GM18502 (cell line): Measurements from ENCODE around the gene CAMK2D.
"Not testable (repeated sequence)": the region's sequence is repeated elsewhere in the genome, so short reads cannot be mapped to it uniquely, and the experiment has no call there.

Experiments used
- ATAC-seq: cut with Tn5 transposase; IDR thresholded peaks from one replicate; pipeline ENCODE4 v1.9.1; 2021; ENCODE audit warnings: mild to moderate bottlenecking; ENCODE audit not compliant: unreplicated experiment, poor library complexity

CAMK2D gene

GRCh38 chr4:113738251-113738650 is 23.3 kb downstream of the CAMK2D start:
- no peak for ATAC-seq

GRCh38 chr4:113733685-113734084 is 27.9 kb downstream of the CAMK2D start:
- no peak for ATAC-seq

DNA sequence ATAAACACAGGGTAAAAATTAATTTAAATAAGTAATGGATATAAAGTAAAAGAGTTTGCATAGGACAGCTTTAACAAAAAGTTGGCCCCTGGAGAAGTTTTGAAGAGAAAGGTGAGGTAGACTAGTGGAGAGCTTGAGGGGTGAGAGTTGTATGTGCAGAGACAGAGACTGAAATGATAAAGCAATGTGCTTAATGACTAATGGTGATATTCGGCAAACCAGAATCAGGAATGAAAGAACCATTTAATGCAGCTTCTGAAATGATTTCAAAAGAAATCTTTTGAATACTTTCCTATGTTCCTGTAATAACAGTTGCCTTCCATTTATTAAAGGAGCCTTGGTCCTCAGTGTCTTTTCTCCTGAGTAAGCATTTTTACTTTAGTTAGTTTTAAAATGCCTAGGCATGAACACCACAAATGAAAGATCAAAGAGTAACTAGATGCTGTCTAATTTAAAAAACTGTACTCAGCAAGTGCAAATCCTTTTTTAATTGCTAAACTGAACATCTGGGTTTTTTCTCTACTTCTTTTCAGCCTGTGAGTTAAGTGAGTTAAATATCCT is 28.5 kb downstream of the CAMK2D start:
- ATAC-seq, result no peak

DNA sequence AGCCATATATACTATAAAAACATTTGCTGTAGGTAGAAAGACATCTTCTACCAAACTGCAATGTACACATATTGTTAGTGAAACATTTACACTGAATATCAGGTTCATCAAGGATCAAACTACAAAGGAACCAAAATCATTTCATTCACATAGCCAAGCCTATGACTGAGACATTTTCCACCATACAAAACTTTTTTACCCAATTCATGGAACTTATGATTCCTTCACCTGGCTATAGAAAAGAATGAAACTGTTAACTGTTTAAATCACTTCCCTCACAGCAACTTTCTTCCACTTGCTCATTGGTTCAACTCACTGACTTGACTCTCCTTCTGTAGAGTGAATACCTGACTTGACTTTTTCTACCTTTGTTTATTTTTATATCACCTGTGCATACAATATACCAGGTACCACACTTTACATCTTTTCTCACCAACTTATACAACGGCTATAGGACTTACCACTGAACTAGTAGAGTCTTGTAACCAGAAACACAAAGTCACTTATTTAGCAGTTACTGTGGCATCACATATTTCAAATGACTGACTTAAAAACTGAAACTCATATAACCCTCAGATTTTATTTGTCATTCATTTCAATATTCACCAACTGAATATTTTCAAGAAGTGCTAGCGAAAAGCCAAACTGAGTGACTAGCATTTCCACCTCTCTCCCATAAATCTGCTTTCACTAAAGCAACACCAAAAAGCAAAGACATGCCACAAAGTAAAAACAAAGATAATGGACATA is 30.9 kb downstream of the CAMK2D start:
- no peak for ATAC-seq

GRCh38 chr4:113727802-113728201 is 33.7 kb downstream of the CAMK2D start:
- ATAC-seq, result no peak

DNA sequence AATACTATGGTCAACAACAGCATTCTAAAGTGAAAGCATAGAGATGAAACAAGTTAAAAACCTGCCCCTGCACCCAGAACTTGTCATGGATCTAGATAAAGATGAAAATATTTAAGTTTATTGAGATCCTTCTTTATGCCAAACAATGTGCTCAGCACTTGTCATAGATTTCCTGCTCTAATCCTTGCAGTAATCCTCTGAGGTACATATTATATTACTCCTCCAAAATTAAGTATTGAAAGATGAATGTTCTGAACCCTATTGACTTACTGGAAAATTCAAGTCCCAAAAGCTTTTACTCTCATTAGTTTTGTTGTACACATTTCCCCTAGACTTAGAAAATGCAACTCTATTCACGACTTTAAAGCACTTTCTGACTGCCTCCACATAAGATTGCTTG is 35.6 kb downstream of the CAMK2D start:
- ATAC-seq, result no peak

GRCh38 chr4:113718252-113718651 is 43.3 kb downstream of the CAMK2D start:
- ATAC-seq, result no peak

- no peak for ATAC-seq
These were observed 49.5 kb downstream of the CAMK2D start for GRCh38 chr4:113711883-113712662.

GRCh38 chr4:113708250-113708649 is 53.3 kb downstream of the CAMK2D start:
- peak; percentile 74 for ATAC-seq

DNA sequence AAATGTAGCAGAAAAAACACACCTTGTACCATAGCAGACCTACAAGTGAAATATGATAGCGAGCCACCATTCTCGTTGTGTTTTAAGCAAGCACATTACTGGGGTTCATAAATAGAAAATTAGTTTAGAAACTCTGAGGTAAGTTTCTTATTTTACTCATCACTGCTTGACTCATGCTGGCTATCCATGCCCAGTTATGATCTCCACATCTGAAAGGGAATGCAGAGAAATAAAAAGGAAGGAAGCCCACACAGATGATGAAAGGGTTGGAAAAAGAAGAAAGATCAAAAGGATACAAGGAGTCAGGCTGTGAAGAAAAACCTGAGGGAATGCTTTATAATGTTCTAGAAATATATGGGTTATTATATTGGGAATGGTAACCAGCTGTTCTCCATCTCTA is 54.5 kb downstream of the CAMK2D start:
- peak; percentile 46 for ATAC-seq

- not testable (repeated sequence) for ATAC-seq
These were observed 56.4 kb downstream of the CAMK2D start for GRCh38 chr4:113705097-113705496.

DNA sequence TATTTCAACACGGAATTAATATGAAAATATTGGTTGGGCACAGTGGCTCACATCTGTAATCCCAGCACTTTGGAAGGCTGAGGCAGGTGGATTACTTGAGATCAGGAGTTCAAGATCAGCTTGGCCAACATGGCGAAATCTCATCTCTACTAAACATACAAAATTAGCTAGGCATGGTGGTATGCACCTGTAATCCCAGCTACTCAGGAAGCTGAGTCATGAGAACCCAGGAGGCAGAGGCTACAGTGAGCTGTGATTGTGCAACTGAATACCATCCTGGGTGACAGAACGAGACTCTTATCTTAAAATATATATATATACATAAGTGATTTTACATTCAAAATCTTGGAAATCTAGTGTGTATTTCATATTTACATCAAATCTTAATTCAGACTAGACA is 58.9 kb downstream of the CAMK2D start:
- not testable (repeated sequence) for ATAC-seq

- no peak for ATAC-seq
These were observed 60.4 kb downstream of the CAMK2D start for GRCh38 chr4:113701169-113701568.

DNA sequence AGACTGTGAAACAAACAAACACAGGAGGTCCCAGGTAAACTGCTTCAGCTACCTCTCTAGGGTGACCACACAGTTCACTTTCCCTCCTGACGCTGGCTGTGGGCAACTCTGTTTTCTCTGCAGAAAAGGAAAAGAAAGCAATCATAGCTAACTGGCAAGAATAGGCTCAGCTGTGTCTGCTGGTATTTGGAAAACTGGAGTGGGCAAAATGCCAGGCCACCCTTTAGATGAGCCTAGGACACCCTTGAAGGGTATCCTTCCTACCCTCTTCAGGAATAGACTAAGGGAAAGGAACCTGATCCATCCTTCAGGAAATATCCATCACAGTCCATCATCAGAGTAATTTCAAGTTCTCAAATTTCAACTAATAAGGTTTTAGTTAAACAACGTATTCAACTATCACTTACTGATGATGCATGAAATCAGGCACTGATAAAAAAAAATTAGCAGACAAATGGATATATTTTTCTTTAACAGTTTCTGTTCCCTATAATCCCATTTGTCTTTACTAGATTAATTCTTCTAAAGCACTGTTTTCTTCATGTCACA is 60.9 kb downstream of the CAMK2D start:
- no peak for ATAC-seq

- no peak for ATAC-seq
These were observed 61.8 kb downstream of the CAMK2D start for GRCh38 chr4:113699772-113700171.

- ATAC-seq, result no peak
These were observed 64.1 kb downstream of the CAMK2D start for GRCh38 chr4:113697429-113697828.

GRCh38 chr4:113695328-113696169 is 66.0 kb downstream of the CAMK2D start:
- no peak for ATAC-seq

- no peak for ATAC-seq
These were observed 67.5 kb downstream of the CAMK2D start for GRCh38 chr4:113694008-113694407.

- peak; percentile 86 for ATAC-seq
These were observed 68.6 kb downstream of the CAMK2D start for GRCh38 chr4:113692809-113693411.

- no peak for ATAC-seq
These were observed 69.9 kb downstream of the CAMK2D start for GRCh38 chr4:113691676-113692075.
